HG03558 (cell line): Measurements from ENCODE around the gene CAMK2A.
"Not testable (repeated sequence)": the region's sequence is repeated elsewhere in the genome, so short reads cannot be mapped to it uniquely, and the experiment has no call there.

ENCODE experiments used
- ATAC-seq: cut with Tn5 transposase; IDR thresholded peaks from one replicate; pipeline ENCODE4 v1.9.1; 2021; ENCODE audit warnings: moderate number of reproducible peaks; ENCODE audit not compliant: unreplicated experiment; ENCODE audit errors: extremely low read depth

Gene CAMK2A

DNA sequence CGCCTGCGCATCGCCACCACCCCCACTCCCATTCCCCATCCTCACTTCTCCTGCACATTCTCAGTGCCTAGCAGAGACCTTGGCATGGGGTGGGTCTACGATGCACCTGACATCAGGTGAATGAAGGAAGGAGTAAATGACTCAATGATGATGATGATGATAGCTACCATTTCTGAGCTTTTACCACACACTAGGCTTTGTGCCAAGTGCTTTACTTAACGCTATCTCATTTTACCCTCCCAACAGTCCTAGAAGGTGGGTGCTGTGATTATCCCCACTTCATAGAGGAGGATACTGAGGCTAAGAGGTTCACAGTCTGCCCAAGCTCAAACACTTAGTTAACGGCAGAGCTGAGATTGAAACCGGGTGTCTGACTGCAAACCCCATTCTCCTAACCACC lies 27.1 kb downstream of the CAMK2A start:
- no peak for ATAC-seq

DNA sequence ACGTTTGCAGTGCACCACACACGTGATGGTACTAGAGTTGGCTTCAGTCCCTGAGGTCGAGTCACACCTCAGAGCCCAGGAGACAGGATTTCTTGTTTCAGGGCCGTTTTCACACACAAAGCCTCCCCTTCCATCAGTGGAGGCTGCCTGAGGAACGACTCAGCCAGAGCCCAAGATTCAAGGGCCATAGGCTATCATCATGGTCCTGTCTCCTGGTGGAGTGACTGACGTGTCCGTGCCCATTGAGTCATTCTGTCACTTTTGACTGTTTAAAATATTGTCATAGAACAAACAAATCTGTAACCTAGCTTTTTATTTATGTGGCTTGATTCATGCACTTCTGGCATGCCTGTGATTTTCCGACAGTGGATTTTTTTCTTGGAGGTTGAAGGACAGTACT lies 28.3 kb downstream of the CAMK2A start:
- no peak for ATAC-seq

GRCh38 chr5:150258130-150258529 lies 31.4 kb downstream of the CAMK2A start:
- no peak for ATAC-seq

GRCh38 chr5:150257424-150257823 lies 32.1 kb downstream of the CAMK2A start:
- ATAC-seq = no peak

DNA sequence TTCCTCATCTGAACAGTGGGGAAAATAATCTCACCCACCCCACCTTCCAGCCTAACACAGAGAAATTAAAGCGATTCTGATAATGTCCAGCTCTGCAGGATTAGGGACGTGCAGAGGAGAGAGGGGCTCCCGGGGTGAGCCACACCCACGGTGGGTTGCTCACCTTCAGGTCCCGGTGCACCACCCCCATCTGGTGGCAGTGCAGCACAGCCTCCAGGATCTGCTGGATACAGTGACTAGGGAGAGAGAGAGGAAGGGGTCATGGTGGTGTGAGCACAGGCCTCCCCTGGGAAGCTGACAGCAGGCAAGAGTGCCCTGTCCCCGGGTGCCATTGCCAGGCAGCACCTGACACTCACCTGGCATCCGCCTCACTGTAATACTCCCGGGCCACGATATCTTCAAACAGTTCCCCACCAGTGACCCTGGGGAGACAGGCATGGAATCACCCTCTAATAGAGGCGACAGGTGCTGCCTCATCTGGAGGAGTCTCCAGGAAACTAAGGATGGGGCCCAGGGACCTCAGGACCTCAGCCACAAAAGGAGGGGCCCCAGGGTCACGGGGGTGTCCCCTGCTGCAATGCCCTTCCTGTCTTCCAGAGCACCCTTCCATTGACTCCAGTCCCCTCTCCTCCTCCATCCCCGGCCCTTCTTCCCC lies 33.0 kb downstream of the CAMK2A start:
- ATAC-seq = no peak

- no peak for ATAC-seq
Observed at GRCh38 chr5:150255659-150256409, 33.7 kb downstream of the CAMK2A start.

GRCh38 chr5:150254774-150255173 lies 34.8 kb downstream of the CAMK2A start:
- ATAC-seq = no peak

GRCh38 chr5:150254363-150254762 lies 35.2 kb downstream of the CAMK2A start:
- ATAC-seq = no peak

GRCh38 chr5:150253416-150254208 lies 36.0 kb downstream of the CAMK2A start:
- no peak for ATAC-seq

DNA sequence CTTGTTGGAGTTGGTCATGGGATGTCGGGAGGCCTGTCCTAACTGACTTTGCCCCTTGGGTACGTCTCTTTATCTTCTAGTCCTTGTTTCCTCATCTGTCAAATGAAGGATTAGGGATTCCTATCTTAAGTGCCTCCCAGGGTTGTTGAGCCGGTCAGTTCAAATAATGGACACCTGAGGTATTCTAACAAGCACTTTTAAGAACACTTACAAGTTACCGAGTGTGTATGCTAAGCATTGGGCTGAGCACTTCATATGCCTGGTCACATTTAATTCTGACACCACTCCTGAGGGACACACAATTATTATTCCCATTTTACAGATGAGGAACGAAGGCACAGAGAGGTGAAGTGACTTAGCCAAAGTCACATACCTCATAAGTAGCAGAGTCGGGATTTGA lies 37.1 kb downstream of the CAMK2A start:
- ATAC-seq = no peak

DNA sequence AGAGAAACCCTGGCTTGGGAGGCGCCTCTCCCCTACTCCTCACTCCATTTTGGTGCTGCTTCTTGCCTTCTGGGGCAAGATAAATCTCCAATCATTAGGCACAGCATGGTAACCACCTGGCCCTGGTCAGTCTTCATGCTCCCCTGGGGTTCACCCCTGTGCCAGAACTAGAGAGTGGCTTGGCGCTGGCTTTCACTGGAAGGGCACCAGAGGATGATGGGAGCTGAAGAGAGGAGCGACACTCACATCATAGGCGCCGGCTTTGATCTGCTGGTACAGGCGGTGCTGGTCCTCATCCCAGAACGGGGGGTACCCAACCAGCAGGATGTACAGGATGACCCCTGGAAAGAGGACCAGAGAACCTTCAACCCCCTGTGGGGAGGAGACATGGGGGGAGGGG lies 38.1 kb downstream of the CAMK2A start:
- ATAC-seq = no peak

GRCh38 chr5:150249744-150250143 lies 39.8 kb downstream of the CAMK2A start:
- no peak for ATAC-seq

GRCh38 chr5:150248946-150249345 lies 40.6 kb downstream of the CAMK2A start:
- no peak for ATAC-seq

- not testable (repeated sequence) for ATAC-seq
Observed at GRCh38 chr5:150248493-150248892, 41.1 kb downstream of the CAMK2A start.

DNA sequence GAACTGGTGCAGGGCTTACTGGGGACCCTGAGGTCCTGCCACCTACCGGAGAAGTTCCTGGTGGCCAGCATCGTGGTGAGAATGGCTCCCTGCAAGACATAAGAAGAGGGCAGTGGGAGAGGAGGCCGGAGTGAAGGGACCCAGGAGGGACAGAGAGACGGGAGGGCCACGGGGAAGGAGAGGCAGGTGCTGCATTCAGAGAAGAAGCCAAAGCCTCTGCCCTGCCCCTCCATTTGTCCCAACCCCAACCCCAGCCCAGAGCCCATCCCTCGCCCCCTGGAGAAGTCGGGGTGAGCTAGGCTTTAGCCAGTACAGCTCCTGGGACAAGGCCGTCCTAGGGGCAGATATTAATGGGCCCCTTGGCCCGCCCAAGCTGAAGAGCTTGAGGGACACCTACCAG lies 41.8 kb downstream of the CAMK2A start:
- ATAC-seq = no peak

DNA sequence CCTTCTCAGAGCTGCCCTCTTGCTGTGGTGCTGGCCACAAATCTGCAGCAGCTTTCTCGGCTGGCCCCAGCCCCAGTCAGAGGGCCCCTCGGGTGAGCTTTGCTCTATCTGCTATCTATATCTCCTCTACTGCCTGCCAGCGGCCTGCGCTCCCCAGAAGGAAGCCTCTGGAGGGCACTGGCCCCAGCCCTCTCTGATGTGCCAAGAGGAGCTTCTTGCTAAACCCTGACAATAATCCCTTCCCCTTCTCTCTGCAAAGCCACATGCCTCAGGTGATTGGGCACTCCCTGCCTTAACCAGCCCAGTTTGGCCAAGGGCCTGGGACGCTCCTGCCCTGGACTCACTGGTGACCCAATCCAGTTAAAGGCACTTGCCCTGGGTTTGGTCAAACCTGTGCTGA lies 42.7 kb downstream of the CAMK2A start:
- ATAC-seq = no peak

DNA sequence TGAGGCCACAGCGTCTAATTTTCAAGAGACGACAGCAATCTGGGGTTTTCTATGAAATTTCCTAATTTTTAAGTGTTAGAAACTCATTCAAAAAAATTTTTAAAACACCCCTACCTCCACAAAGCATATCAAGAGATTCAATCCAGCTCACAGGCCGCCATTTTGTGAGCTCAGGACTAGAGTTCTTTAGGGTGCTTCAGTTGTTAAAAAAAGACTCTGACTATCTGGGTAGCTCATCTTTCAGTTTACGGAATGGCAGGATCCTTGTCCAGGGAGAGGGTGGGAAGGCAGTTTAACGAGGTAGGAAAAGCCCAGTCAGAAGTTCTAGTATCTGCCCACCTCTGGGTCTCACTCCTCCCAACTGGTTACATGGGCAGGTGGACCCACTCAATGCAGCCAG lies 43.1 kb downstream of the CAMK2A start:
- ATAC-seq = no peak

- no peak for ATAC-seq
Observed at GRCh38 chr5:150245808-150246207, 43.8 kb downstream of the CAMK2A start.

DNA sequence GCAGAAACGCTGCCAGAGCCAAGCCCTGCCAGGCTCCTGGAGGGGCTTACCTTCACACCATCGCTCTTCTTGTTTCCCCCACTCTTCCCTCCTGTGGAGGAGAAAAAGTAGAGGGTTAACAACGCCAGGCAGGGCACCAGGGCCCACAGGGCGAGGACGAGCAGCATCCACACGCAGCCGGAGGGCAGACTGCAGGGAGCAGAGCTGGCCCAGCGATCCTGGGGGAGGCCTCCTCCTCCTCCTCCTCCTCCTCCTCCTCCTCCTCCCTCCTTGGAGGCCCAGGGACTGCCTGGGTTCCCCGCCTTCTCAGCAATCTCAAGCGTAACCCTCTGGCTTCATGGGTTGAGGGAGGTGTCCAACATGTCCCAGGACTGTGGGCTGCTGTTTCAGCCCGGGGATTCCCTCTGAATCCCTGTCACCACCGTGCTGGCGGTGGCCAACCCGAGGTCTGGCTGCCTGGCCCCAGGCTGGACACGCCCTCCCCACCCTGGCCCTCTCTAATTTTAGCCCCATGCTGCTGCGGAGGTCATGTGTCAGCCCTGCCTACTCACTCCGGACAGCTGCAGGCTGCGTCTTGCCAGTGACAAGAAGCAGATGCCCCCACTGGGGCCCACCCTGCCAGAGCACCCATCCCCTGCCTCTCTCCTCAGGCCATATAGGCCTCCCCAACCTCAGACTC lies 44.3 kb downstream of the CAMK2A start:
- ATAC-seq = no peak

DNA sequence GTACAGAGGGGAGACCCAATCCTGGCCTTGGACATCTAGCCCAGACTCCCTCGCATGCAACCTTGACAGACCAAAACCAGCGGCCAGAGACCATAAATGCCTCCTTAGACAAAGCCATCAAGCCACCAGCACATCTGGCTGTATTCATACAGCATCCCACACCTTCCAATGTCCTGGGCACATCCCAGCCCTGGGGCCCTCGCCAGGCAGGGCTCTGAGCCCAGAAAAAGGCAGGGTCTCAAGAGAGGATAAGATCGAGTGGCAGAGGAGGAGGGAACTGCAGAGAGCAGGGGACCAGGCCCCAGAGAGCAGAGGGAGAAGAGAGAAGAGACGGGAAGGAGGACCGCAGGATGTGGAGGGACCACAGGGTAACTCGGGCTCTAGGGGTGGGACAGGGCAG lies 45.4 kb downstream of the CAMK2A start:
- no peak for ATAC-seq

GRCh38 chr5:150243590-150243989 lies 46.0 kb downstream of the CAMK2A start:
- ATAC-seq = no peak
